AG09309 (cell line): ENCODE data around the gene TULP1.
A peak's percentile ranks its signal among the peaks of the same experiment; 100 is the strongest.

ENCODE experiments used
- DNase-seq: peaks from one replicate; pipeline ENCODE4 v3.0.0-alpha.2; 2010; ENCODE audit warnings: low read depth
- H3K4me3 ChIP-seq: 2 replicates; pipeline ENCODE4 v1.5.1; 2011; ENCODE audit warnings: mild to moderate bottlenecking, low read depth, low read length, moderate library complexity; ENCODE audit not compliant: control insufficient read depth
- TF ChIP-seq, protein P1 (sequence below): IDR thresholded peaks from 2 replicates; pipeline ENCODE4 v1.5.1; 2011; ENCODE audit warnings: mild to moderate bottlenecking, low read depth, low read length, inconsistent platforms; ENCODE audit not compliant: insufficient read depth, control insufficient read depth; ENCODE audit errors: missing control alignments

TULP1 gene

DNA sequence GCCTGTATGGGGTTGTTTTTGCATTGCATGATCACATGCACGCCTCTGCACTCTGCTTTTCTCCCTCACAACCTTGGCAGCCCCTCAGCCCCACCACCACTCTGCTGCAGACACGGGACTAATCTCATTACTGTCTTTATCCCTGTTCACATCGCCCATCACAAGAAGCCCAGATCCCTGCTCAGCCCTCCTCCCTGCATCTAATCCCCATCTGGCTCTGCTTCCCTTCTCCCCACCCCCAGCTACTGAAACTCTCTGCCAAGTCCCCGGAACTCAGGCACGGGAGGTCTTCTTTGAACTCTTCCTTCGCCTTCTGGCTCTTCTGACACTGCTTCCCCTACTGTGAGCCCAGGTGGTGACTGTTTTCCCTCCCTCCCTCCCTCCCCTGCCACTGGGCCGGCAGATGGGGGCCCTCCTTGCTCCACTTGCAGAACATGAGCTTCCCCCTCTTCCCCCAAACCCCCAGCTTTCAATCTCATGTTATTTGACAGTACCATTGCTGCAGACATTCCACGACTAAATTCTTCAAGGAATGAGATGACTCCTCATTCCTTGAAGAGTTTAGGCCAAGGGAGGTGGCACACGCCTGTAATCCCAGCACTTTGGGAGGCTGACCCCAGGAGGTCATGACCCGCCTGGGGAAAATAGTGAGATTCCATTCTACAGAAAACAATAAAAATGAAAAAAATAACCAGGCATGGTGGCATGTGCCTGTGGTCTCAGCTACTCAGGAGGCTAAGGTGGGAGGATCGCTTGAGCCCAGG lies 21.9 kb upstream of the TULP1 start:
- H3K4me3 ChIP-seq, result no peak overlapping the region
- DNase-seq, result no peak
- TF ChIP-seq, protein P1, sequence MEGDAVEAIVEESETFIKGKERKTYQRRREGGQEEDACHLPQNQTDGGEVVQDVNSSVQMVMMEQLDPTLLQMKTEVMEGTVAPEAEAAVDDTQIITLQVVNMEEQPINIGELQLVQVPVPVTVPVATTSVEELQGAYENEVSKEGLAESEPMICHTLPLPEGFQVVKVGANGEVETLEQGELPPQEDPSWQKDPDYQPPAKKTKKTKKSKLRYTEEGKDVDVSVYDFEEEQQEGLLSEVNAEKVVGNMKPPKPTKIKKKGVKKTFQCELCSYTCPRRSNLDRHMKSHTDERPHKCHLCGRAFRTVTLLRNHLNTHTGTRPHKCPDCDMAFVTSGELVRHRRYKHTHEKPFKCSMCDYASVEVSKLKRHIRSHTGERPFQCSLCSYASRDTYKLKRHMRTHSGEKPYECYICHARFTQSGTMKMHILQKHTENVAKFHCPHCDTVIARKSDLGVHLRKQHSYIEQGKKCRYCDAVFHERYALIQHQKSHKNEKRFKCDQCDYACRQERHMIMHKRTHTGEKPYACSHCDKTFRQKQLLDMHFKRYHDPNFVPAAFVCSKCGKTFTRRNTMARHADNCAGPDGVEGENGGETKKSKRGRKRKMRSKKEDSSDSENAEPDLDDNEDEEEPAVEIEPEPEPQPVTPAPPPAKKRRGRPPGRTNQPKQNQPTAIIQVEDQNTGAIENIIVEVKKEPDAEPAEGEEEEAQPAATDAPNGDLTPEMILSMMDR, result no peak

DNA sequence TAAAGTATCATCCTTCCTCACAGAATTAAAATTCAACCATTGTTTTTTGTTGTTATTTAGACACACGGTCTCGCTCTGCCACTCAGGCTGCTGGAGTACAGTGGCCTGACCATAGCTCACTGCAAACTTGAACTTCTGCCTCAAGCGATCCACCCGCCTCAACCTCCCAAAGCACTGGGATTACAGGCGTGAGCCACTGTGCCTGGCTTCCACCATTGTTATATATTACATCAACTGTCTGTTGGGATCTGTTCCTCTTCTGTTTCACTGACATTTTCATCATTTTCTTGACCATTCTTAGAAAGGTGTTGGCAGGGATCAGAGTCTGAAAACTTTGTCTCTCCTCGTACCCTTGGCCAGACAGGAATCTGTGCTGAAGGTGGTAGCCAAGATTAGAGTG lies 21.3 kb upstream of the TULP1 start:
- no peak for DNase-seq
- TF ChIP-seq, protein P1, result no peak
- H3K4me3 ChIP-seq, result no peak overlapping the region

DNA sequence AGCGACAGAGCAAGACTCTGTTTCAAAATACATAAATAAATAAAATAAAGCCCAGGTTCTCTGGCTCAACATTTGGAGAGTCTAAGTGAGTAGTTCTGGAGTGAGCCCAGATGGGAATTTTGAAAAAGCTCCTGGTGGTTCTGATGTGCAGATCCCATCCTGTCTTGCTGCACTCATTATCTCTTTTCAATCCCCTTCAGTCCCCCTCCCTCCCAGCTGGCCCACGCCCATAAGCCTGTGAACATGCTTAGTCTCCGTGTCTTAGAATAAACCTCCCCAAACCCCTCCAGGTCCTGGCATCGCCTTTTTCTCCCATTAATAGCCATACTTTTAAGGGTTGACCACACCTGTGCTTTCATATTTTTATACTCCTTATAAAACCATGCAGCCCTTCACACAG lies 19.4 kb upstream of the TULP1 start:
- no peak for DNase-seq
- TF ChIP-seq, protein P1, result no peak
- H3K4me3 ChIP-seq, result no peak overlapping the region

DNA sequence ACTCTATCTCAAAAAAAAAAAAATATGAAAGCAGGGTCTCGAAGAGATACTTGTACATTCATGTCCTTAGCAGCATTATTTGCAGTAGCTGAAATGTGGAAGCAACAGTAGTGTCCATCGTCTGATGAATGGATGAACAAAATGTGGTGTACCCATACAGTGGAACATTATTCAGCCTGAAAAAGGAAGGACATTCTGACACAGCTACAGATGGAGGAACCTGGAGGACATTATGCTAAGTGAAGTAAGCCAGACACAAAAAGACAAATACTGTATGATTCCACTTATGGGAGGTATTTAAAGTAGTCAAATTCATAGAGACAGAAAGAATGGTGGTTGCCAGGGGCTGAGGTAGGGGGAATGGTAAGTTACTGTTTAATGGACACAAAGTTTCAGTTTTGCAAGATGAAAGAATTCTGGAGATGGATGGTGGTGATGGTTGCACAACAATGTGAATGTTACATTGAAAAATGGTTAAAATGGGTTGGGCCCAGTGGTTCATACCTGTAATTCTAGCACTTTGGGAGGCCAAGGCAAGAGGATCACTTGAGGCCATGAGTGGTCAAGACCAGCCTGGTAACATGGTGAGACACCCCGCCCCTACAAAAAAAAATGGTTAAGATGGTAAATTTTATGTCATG lies 11.8 kb upstream of the TULP1 start:
- TF ChIP-seq, protein P1, result no peak
- DNase-seq, result no peak

DNA sequence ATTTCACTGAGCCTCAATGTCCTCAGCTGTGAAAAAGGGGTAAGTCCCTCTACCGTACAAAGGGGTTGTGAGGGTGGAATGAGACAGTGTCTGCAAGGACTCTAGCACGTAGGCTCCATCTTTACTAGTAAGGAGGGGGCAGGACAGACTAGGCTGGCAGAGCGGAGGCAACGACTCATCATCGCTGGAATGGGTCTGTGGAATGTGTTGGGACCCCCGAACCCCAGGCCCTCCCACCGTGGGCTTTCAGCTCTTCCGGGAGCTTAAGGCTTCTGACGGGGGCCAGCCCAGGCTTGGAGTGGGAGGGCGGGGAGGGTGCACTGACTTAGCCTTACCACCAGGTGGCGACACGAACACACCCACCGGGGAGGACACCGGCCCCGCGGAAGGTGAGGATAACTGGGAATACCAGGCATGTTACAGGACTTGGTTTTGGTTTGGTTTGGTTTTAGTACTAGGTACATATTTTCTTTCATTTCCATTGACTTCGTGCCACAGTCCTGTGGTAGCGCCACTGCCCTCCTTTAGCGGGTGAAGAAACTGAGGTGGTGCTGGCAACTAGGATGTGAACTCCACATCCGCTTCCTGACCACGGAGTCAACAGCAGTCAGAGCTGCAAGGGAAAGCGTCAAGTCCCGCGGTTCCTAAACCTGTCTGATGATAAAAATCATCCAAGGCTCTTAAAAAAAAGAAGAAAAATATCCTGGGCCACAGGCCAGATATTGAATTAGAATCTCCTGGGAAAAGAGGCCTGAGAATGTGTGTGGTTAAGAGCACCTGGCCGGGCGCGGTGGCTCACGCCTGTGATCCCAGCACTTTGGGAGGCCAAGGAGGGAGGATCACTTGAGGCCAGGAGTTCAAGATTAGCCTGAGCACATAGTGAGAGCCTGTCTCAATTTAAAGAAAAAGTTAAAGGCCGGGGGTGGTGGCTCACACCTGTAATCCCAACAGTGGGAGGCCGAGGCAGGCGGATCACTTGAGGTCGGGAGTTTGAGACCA lies 10.3 kb upstream of the TULP1 start:
- no peak overlapping the region for H3K4me3 ChIP-seq
- DNase-seq, result no peak
- TF ChIP-seq, protein P1, result peak; percentile 95

More for the DNA sequence above, 11.8 kb upstream of the TULP1 start:
- H3K4me3 ChIP-seq, result no peak overlapping the region

DNA sequence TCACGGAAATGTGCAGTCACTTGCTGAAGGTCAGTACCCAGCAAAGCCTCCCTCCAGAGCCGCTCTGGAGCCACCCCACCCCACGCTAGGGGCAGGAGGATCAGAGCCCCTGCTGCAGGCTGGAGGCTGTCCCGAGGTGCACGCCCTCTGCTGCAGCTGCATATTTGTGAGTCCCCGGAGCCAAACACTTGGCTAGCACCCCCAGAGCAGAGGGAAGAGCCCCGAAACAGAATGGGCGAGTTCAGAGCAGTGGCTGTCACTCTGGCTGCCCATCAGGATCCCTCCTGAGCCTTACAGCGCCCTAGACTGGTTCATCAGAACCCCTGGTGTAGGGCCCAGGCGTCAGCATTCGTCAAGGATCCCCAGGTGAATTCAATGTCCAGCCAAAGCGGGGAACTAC lies 9.5 kb upstream of the TULP1 start:
- DNase-seq, result no peak
- no peak overlapping the region for H3K4me3 ChIP-seq
- TF ChIP-seq, protein P1, result no peak
